ENCODE results near the gene KERA. TPM values are rescaled to one million over a fixed set of nuclear protein-coding genes. Genes with fewer than 3 reads are reported as not detected.

The KERA gene
- total RNA-seq, 1 donor from 2014 or later = not detected

GRCh38 chr12:91100906-91101305, 43.1 kb upstream of the KERA start:
- H3K4me3 ChIP-seq (ENCODE audit: low read depth, low read length) = no peak overlapping the region
- no peak for TF ChIP-seq CTCF (conservative IDR thresholded peaks at IDR 0.05; ENCODE audit: low read depth, low read length)
- no peak for DNase-seq (ENCODE audit: low read depth)

- no peak overlapping the region for H3K4me3 ChIP-seq (ENCODE audit: low read depth, low read length)
- DNase-seq (ENCODE audit: low read depth) = no peak
- no peak for TF ChIP-seq CTCF (conservative IDR thresholded peaks at IDR 0.05; ENCODE audit: low read depth, low read length)
Observed at GRCh38 chr12:91099836-91100235, 42.0 kb upstream of the KERA start.

- no peak overlapping the region for H3K4me3 ChIP-seq (ENCODE audit: low read depth, low read length)
- no peak for TF ChIP-seq CTCF (conservative IDR thresholded peaks at IDR 0.05; ENCODE audit: low read depth, low read length)
- no peak for DNase-seq (ENCODE audit: low read depth)
Observed at GRCh38 chr12:91099341-91099740, 41.5 kb upstream of the KERA start.

GRCh38 chr12:91098941-91099340, 41.1 kb upstream of the KERA start:
- peak; percentile 80 for DNase-seq (ENCODE audit: low read depth)
- no peak overlapping the region for H3K4me3 ChIP-seq (ENCODE audit: low read depth, low read length)
- TF ChIP-seq CTCF (conservative IDR thresholded peaks at IDR 0.05; ENCODE audit: low read depth, low read length) = no peak

GRCh38 chr12:91098461-91098860, 40.6 kb upstream of the KERA start:
- DNase-seq (ENCODE audit: low read depth) = no peak
- H3K4me3 ChIP-seq (ENCODE audit: low read depth, low read length) = no peak overlapping the region
- no peak for TF ChIP-seq CTCF (conservative IDR thresholded peaks at IDR 0.05; ENCODE audit: low read depth, low read length)

- TF ChIP-seq CTCF (conservative IDR thresholded peaks at IDR 0.05; ENCODE audit: low read depth, low read length) = no peak
- no peak for DNase-seq (ENCODE audit: low read depth)
- no peak overlapping the region for H3K4me3 ChIP-seq (ENCODE audit: low read depth, low read length)
Observed at GRCh38 chr12:91094957-91095356, 37.1 kb upstream of the KERA start.

- TF ChIP-seq CTCF (conservative IDR thresholded peaks at IDR 0.05; ENCODE audit: low read depth, low read length) = no peak
- no peak for DNase-seq (ENCODE audit: low read depth)
- no peak overlapping the region for H3K4me3 ChIP-seq (ENCODE audit: low read depth, low read length)
Observed at GRCh38 chr12:91094032-91094662, 36.3 kb upstream of the KERA start.
